GDM1 (cell line): ENCODE measurements around the gene ATXN10.

Experiments used
- DNase-seq: peaks from one replicate; lab custom pipeline; 2025; lab: John Stamatoyannopoulos, UW

Gene ATXN10

DNA sequence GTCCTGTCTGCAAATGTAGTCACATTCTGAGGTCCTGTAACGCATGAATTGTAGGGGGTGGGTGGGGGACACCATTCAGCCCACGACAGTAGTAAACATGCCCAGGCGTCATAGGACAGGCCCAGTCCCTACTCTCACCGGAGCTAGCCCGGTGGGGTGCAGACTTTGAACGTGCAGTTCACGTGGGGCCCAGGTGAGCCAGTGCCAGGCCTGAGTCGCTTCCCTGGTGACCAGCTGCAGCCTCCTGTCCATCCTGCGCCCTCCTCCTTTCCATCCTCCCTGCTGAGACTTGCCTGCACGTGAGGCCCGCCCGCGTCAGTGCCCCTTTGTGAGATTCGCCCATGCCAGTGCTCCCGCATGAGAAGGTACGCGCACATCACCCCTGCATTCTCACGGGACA, 188.6 kb downstream of the ATXN10 start:
- DNase-seq, result no peak

DNA sequence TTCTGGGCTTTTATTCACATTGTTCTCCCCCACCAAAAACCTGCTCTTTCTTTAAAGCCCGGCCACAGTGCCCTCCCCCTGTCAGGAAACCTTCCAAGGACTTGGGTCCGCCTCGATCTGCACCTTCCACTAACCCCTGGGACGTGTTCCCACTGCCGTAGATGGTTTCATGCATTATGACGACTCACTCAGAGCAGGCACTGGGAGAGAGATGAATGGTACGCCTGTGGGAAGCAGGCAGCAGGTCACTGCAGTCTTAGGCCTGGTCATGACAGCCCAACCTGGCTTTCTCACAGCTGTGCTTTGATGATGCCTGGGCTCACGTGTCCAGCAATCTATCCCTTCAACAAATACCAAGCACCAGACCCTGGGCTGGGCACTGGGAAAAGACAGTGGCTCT, 189.6 kb downstream of the ATXN10 start:
- no peak for DNase-seq

DNA sequence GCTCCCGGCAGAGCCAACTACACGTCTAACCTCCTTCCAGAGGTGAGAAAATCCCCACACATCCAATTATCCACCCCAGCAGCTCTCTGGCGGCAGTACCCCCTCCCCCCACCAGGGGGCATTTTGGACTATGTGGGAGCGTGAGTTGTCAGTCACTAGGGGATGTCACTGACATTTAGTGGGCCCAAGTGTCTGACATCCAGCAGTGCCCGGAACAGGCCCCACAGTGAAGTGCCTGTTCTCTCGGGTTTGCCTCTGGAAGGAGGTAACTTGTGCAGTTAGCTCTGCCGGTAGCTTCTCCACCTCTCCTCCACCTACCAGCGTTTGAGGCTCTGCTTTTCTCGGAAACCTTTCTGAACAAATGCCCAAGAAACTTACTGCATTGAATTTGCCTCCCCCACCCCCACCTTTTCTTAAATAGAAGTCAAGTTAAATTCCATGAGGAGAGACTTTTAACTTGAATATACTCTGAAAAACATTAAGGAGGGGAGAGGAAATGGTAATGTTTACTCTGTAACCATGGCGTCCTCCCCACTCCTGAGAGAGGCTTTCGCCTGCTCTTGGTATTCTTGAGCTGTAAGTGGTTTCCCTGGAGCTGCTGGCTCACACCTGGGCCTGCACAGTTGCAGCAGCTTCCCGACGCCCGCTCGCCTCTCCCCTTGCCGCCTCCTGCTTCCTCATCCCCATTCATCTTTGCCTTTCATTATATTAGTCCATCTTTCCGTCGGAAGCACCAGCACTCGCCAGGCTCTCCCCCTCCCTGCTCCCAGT, 192.5 kb downstream of the ATXN10 start:
- DNase-seq, result peak; percentile 45

DNA sequence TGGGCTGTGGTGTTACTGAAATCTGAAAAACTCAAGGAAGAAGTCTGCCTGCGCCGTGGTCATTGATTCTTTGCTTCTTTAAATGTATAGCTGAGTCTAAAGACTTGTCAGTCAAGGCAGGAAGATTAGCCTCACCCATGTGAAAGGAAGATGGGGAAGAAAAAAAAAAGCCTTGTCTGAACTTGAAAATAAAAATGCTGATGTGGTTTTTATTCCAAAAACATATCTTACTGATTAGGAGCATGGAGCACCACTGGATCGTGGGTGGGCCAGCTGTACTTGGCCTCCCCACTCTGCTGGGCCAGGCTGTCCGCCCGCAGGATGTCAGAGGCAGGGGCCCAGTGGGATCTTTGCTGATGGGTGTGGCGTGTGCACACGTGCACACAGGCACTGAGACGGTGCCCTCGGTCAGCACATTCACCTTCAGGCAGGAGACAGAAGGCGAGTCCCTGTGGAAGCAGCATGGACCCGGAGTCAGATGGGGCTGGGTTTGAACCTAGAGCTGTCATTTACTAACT, 193.4 kb downstream of the ATXN10 start:
- no peak for DNase-seq

DNA sequence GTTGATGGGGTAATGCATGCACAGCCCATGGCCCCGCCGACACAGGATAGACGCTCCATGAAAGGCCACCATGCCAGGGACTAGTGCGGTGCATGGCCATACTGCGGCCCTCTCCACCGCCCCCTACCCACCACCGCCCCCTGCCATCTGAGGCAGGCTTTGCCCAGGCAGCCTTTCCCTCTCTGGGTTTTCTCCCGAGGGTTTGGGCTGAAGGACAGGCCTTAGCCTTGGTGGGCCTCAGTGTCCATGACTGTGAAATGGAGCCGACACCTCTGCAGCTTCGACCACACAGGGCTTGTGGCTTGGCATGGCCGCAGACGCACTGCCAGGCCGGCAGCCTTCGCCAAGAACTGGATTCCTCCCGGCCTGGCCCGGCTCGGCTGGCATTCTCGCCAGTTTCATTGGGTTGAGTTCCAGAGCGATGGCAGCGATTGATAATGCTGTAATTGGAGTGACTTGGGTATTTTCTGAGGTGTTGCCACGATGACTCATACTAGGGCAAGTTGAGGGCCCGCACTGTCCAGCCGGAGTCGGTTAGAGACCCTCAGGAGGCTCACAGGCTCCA, 194.0 kb downstream of the ATXN10 start:
- DNase-seq, result no peak

DNA sequence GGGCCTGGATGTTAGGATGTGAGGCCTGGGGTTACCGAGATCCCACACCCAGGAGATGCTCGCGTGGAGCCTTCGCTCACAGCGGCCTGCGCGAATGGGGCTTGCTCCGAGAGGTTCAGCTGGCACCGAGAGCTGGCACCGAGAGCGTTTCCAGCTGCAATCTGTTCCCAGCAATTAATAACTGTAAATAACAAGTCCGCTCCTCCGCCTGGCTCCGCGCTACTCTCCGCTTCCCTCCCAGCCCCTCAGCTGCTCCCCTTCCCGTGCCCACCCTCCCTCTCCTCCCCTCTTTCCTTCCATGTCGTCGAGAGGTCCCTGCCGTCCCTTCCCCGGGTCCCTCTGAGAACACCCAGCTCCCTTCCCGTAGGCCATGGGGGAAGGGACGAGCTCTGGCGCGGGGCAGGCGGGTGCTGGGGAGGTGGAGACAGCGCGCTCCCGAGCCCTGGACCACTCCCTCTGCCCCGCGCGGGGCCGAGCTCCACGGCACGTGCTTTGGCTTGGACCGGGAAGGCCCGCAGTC, 194.6 kb downstream of the ATXN10 start:
- DNase-seq, result no peak

DNA sequence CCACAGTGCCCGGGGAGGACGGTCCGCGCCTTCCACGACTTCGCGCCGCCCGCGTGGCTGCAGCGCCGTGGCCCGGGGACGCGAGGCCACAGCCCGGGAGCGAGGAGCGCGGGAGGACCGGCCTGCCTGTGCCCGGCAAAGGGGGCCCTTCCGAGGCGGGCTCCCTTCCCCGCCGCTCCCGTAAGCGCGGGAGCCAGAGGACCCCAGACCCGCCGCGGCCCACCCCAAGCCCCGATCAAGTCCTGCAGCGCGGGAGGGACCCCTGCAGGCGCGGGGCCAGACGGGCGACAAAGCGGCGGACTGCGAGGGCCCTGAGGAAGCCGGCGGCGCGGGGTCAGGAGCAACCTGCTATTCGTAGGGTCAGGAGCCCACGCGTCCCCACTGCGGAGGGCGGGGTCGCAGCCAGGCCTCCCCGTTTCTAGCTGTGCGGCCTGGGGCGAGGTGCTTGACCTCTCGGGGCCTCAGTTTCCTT, 195.0 kb downstream of the ATXN10 start:
- DNase-seq, result no peak

DNA sequence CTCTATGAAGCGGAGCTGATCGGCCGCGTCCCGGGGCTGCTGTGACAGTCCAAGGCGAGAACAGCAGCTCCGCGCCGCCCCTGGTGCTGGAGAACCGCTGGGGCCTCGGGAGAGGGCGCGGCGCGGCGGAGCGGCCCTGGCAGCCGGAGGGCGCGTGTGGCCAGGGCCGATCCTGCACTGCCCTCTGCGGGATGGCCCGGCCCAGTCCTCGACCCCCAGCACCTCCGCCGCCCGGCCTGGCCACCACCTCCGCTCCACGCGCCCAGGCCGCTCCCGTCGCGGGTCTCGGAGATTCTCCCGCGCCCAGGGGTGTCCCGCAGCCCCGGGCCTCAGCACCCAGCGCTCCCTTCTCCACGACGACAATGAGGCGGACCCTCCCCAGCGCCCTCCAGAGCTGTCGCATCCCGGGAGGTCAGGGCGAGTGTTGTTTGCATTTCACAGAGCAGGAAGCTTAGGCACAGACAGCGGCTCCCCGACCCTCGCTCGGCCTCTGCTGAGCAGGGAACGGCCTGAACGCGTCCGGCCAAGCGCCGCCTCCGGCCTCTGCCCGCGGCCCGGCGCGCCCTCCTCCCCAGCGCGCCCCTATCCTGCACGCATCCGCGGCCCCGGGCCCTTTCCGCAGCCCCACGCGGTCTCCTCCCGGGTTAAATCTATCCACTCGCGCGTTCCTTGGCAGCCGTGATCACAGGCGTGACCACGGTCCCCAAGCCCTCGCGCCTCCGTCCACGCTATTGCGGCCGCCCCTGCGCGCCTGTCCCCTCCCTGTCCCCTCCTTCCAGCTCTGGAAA, 195.7 kb downstream of the ATXN10 start:
- DNase-seq, result no peak

DNA sequence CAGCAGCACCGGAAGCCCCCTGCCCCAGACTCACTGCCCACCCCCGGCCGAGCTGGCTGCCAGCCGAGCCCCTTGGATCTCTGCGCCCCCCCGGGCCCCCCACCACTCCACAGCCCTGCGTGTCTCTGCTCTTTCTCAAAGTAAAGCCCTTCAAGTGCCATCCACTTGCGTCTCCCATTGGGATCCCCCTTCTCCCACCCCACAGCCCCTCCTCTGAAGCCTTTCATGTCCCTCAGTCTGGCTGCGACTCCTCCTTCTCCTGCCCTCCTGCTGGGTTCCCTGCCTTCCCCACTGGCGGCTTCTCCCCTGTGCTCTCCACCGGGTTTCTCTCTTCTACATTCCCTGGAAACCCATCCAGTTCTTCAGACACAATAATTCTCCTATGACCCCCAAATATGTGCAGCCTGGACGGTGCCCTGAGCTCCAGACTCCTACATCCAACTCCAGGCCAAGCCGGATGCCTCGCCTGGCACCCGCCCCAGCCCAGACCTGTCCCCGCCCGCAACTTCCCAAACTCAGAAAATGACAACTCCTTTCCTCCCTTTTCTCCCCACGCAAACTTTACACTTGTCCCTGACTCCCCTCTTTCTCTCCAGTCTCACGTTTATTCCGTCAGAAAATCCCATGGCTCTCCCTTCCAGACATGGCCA, 196.4 kb downstream of the ATXN10 start:
- DNase-seq, result no peak

DNA sequence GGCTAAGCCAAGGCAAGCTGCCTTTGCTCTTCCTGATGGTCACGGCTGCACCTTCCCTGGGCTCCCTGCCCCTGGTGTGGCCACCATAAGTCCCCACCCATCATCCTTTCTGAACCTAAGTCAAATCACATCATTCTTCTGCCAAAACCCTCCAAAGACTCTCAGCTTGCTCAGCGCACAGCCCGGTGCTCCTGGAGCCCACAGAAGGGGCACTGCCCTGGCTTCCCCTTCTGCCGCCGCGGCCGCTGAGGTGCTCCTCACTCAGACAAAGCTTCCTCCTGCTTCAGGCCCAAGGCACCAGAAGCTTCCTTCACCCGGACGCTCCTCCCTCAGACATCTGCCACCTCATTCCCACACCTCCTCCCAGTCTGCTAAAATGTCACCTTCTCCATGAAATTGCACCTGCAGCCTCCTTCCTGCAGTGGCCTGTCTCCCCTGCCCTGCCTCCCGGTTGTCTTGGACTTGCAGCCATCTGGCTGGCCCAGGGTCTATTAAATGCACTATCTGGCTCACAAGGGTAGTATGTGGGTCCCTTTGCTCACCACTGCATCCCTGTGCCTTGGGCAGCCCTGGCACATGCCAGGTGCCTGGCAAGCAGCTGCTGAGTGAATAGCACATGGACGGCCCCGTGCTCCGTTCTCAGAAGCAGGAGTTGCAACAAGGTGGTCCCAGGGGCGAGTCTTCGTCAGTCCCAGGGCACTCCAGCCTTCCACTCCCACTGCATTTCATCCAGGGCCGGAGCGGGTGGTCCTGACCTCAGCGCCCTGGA, 197.1 kb downstream of the ATXN10 start:
- no peak for DNase-seq

DNA sequence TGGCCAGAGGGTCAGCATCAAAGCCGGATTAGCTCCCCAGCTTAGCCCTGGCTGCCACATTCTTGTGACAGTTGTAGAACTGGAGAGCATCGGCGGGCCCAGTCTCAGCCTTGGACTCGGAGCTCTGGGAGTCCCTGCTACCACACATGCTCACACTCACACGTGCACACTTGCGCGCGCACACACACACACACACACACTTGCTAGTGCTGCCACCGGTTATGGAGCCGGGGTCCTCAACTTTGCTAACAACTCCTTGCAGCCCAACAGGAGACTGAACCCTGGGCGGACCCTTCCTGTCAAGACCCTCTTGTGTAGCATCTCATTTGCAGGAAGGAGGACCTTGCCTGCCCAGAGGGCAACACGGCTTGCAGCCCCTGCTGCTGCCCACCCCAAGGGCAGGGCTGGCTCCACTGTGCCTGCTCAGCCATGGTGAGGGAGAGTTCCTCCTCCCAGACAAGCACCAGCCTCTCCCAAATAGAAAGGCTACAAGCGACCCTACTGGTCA, 197.8 kb downstream of the ATXN10 start:
- DNase-seq, result no peak

DNA sequence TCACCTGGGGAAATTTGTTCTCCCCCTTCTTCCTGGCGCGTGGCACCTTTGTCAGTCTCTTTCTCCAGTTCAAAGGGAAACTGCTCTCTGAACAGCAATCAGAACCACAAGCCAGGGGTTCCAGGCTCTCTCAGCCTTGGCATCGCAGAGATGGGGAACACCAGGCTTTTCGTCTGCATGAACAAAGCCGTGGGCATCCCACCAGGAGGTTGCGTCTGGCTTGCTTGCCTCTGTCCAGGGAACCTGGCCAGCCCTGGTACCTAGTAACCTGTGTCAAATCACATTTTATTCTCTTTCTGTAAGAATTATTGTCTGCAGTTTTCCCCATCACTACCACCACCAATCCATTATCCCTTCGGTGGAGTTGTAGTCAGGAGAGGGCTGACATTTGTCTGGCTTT, 198.4 kb downstream of the ATXN10 start:
- DNase-seq, result no peak

DNA sequence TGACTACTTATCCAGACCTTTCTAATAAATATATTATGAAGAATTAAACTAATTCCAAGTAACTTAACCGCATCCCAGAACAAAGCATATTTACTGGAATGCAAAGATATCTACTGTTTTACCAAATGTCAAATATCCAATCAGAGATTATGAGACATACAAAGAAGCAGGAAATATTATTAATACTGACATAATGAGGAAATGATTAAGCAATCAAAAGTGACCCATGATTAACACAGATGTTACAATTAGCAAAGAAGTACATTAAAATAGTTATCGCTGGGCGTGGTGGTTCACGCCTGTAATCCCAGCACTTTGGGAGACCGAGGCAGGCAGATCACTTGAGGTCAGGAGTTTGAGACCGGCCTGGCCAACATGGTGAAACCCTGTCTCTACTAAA, 200.1 kb downstream of the ATXN10 start:
- no peak for DNase-seq

DNA sequence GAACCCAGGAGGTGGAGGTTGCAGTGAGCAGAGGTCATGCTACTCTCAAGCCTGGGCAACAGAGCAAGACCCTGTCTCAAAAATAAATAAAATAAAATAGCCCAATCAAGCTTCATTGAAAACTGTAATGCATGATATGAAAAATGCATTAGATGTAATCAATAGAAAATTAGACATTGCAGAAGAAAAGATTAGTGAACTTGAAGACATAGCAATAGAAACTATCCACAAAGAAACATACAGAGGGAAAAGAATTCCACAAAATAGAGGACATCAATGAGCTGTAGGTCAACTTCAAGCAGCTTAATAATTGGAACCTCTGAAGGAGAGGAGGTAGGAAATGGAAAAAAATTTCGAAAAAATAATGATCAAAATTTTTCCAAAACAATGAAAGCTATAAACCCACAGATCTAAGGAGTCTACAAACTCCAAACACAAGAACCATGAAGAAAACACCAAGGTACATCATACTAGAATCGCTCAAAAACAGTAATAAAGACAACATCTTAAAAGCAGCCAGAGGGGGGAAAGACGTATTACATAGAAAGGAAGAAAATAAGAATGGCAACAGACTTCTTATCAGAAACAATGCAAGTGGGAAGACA, 201.1 kb downstream of the ATXN10 start:
- no peak for DNase-seq

DNA sequence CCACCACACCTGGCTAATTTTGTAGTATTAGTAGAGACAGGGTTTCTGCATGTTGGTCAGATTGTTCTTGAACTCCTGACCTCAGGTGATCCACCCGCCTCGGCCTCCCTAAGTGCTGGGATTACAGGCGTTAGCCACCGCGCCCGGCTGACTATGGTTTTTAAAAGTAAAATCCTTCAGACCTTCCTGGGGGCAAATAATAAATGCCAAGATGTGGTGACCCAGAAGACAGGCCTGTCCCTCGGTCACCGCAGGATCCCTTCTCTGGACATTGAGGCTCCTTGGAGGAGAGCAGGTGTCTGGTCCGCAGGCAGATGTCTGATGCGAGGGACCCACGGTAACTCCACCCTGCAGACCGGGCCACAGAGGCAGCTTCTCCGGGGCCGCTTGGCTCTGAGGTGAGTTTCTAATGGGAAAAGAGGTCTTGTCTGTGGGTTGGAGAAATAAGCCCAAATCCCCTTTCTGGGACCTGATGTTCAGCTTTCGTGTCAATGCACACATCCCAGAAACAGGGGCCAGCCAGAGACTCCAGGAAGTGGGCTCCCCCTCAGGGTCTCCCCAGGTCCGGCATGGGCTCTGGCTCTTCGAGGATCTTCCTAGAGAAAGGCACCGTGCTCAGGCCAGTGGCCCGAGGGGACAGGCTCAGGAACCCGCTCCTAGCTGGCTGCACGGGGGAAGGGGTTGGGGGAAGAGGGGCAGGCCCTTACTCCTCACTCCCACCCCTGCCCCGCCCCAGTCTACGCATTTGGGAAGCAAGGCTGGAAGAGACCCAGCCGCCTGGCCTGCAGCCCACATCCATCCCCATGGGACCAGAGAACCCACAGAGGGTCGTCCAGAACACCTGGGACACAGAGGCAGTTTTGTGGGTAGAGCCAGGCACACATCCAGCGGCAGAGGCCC, 204.8 kb downstream of the ATXN10 start:
- DNase-seq, result no peak

DNA sequence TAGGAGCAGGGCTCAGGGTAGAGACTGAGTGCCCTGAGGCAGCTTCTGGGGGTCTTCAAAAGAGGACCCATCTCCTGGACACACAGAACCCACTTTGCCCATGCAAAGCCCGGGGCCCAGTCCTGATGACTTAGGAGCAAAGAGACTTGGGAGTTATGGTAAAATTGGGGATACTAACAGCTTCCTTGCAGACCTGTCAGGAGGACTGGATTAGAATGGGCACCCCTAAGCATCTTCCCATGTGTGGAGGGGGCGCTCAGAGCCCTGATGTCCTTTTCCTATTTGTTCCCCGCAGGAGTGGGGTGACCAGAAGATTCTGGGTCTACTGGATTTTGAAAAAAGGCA, 205.4 kb downstream of the ATXN10 start:
- DNase-seq, result no peak

DNA sequence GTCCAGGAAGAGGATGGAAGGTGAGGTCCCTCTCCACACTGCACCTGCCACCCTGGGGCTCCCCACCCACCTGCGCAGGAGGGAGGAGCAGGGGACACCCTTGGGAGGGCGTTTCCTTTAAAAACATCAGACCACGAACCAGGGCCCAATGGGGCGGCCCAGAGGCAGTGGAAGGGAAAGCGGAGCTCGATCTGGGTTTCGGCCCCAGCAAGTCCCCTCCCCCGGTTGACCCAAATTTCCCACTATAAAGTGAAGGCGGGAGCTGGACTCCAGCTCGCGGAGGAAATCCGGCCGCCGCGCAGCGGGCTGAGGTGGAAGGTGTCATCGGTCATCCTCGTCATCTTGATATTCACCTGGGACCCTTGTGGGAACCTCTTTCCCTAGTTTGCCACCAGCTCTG, 206.0 kb downstream of the ATXN10 start:
- no peak for DNase-seq

DNA sequence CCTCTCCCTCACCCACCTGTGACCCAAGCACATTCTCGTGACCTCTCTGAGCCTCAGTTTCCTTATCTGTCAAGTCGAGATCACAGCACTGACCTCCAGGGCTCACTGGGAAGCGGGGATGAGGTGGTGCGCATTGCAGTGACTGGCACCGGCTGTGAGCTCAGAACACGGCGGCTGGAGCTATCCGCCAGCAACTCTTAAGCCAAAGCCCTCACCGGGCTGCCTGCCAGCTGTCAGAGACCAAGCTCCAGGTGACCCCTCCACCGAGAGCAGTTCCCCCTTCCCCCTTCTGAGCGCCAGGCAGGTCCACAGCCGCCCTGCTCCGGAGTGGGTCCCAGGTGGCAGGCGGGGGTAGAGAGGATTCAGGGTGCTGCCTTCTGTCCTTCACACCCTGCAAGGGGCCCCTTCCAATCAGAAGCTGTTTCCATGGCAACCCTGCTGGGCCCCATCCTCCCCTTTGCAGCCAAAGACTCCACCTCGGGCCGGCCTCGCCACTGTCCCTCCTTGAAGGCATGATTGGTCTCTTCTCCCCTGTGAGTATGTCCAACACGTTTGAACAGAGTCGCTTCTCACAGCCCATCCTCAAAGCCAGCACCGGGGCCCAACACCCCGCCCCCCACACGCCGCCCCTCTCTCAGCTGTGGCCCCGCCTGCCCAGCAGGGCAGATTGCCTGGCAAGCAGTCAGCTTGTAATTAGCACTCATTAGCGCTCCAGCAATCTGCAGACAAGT, 206.6 kb downstream of the ATXN10 start:
- DNase-seq, result no peak
